Measurements from ENCODE around the gene GJA3. TPM values are rescaled to one million over a fixed set of nuclear protein-coding genes. Genes with fewer than 3 reads are reported as not detected.

Gene GJA3
- total and polyA plus RNA-seq, 10 of the 15 experiments (the other 5 are each of a cell fraction or from before 2014, with no cell fraction given), result 0.03 to 0.11 (median 0.04) TPM; not detected in 5

DNA sequence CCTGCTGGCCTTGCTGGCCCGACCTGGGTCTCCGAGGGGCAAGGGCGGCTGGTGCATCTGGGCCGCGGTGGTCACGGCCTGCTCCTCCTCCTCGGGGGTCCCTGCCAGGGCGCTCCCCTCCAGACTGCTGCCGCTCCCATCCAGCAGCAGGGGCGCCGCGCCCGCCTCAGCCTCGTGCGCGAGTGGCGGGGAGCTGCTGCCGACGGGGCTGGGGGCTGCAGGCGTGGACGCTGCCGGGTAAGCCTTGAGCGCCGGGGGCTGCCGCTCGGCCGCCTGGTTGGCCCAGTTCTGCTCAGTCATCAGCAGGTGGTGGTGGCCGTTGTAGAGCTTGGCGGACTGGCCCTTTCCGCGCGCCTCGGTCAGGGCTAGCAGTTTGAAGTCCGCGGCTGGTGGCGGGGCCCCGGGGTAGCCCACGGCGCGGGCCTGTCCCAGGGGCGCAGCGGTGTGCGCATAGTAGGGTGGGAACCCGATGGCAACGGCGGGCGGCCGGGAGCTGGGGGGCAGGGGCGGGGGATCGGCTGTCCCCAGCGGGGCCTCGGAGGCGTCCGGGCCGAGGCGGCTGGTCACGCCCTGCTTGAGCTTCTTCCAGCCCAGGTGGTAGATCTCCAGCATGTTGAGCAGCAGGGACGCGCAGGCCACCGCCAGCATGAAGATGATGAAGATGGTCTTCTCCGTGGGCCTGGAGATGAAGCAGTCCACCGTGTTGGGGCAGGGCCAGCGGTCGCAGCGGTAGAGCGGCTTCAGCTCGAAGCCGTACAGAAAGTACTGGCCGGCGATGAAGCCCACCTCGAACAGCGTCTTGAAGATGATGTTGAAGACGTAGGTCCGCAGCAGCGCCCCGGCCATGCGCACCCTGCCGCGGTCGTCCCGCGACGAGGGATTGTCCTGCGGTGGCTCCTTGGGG is 18.6 kb downstream of the GJA3 start (continued):
- TF ChIP-seq USF2 (IDR thresholded peaks at IDR 0.05; ENCODE audit: borderline replicate concordance, low read depth, low read length) (no peak), ZNF24 (IDR thresholded peaks at IDR 0.05) (no peak), RCOR1 (conservative IDR thresholded peaks at IDR 0.05; ENCODE audit: low read depth, low read length) (no peak), NFYA (IDR thresholded peaks at IDR 0.05; ENCODE audit: borderline replicate concordance, low read depth, low read length) (no peak), SRF (IDR thresholded peaks at IDR 0.05; ENCODE audit: low read depth in 2 of 2, low read length in 2 of 2) (no peak), NRF1 (conservative IDR thresholded peaks at IDR 0.05; ENCODE audit: low read depth, low read length) (no peak), RAD51 (IDR thresholded peaks at IDR 0.05) (no peak), ZNF217 (IDR thresholded peaks at IDR 0.05) (no peak), TCF12 (IDR thresholded peaks at IDR 0.05; ENCODE audit: low read depth, low read length) (no peak), EGR1 (IDR thresholded peaks at IDR 0.05; ENCODE audit: borderline replicate concordance in 1 of 2, low read depth in 2 of 2, low read length in 2 of 2) (no peak)
- TF ChIP-seq, protein P1, sequence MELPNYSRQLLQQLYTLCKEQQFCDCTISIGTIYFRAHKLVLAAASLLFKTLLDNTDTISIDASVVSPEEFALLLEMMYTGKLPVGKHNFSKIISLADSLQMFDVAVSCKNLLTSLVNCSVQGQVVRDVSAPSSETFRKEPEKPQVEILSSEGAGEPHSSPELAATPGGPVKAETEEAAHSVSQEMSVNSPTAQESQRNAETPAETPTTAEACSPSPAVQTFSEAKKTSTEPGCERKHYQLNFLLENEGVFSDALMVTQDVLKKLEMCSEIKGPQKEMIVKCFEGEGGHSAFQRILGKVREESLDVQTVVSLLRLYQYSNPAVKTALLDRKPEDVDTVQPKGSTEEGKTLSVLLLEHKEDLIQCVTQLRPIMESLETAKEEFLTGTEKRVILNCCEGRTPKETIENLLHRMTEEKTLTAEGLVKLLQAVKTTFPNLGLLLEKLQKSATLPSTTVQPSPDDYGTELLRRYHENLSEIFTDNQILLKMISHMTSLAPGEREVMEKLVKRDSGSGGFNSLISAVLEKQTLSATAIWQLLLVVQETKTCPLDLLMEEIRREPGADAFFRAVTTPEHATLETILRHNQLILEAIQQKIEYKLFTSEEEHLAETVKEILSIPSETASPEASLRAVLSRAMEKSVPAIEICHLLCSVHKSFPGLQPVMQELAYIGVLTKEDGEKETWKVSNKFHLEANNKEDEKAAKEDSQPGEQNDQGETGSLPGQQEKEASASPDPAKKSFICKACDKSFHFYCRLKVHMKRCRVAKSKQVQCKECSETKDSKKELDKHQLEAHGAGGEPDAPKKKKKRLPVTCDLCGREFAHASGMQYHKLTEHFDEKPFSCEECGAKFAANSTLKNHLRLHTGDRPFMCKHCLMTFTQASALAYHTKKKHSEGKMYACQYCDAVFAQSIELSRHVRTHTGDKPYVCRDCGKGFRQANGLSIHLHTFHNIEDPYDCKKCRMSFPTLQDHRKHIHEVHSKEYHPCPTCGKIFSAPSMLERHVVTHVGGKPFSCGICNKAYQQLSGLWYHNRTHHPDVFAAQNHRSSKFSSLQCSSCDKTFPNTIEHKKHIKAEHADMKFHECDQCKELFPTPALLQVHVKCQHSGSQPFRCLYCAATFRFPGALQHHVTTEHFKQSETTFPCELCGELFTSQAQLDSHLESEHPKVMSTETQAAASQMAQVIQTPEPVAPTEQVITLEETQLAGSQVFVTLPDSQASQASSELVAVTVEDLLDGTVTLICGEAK (IDR thresholded peaks at IDR 0.05; ENCODE audit: borderline replicate concordance), result no peak

Data from GM12878 (cell line).